Lung microvascular endothelial cell (primary cell): ENCODE data around the gene KCNK13. TPM values are rescaled to one million over a fixed set of nuclear protein-coding genes. Genes with fewer than 3 reads are reported as not detected.
A peak's percentile ranks its signal among the peaks of the same experiment; 100 is the strongest.

Experiments
- DNase-seq, 2 donors: peaks; one replicate each; pipeline versions ENCODE4 v3.0.0 to v3.0.0-alpha.2; 2010; ENCODE audit warnings: low read depth in 2 of 2
- total RNA-seq: library from RNA; depleted of rRNA; stranded (reverse); fragments of >200 nt; gene quantifications from 2 replicates; pipeline ENCODE4 v1.2.1, GENCODE V29; 2014

The KCNK13 gene
- total RNA-seq, 1 donor from 2014 or later: not detected

GRCh38 chr14:90132821-90133570 lies 71.2 kb downstream of the KCNK13 start:
- DNase-seq: peak; percentile 49

- DNase-seq: no peak
Measured at GRCh38 chr14:90136904-90137303, 75.1 kb downstream of the KCNK13 start.

GRCh38 chr14:90137807-90138206 lies 76.0 kb downstream of the KCNK13 start:
- no peak for DNase-seq

- DNase-seq: no peak
Measured at GRCh38 chr14:90139199-90139598, 77.4 kb downstream of the KCNK13 start.

GRCh38 chr14:90140298-90140955 lies 78.6 kb downstream of the KCNK13 start:
- peak; percentile 3 to 5 for DNase-seq

- peak in 1 of 2 donors; percentile 44 for DNase-seq
Measured at GRCh38 chr14:90140956-90141316, 79.1 kb downstream of the KCNK13 start.

- DNase-seq: no peak
Measured at GRCh38 chr14:90153429-90153828, 91.6 kb downstream of the KCNK13 start.

- DNase-seq: no peak
Measured at GRCh38 chr14:90154110-90154509, 92.3 kb downstream of the KCNK13 start.

GRCh38 chr14:90159146-90159545 lies 97.4 kb downstream of the KCNK13 start:
- DNase-seq: peak in 1 of 2 donors; percentile 52

GRCh38 chr14:90159688-90160087 lies 97.9 kb downstream of the KCNK13 start:
- DNase-seq: no peak

- DNase-seq: no peak
Measured at GRCh38 chr14:90161129-90161528, 99.3 kb downstream of the KCNK13 start.

GRCh38 chr14:90168425-90169105 lies 106.8 kb downstream of the KCNK13 start:
- no peak for DNase-seq

GRCh38 chr14:90175631-90176030 lies 113.8 kb downstream of the KCNK13 start:
- no peak for DNase-seq

- no peak for DNase-seq
Measured at GRCh38 chr14:90177539-90178189, 115.9 kb downstream of the KCNK13 start.

GRCh38 chr14:90179357-90179756 lies 117.6 kb downstream of the KCNK13 start:
- no peak for DNase-seq

GRCh38 chr14:90179809-90180779 lies 118.3 kb downstream of the KCNK13 start:
- no peak for DNase-seq

GRCh38 chr14:90184094-90184493 lies 122.3 kb downstream of the KCNK13 start:
- no peak for DNase-seq

- no peak for DNase-seq
Measured at GRCh38 chr14:90184571-90185266, 122.9 kb downstream of the KCNK13 start.

GRCh38 chr14:90188588-90188987 lies 126.8 kb downstream of the KCNK13 start:
- DNase-seq: no peak

- DNase-seq: no peak
Measured at GRCh38 chr14:90191154-90191553, 129.4 kb downstream of the KCNK13 start.
